H9 (cell line): ENCODE measurements around the gene CLEC18C. TPM values are rescaled to one million over a fixed set of nuclear protein-coding genes. Genes with fewer than 3 reads are reported as not detected.
"Not testable (repeated sequence)": the region's sequence is repeated elsewhere in the genome, so short reads cannot be mapped to it uniquely, and the experiment has no call there.

Experiments
- DNase-seq: peaks from one replicate; pipeline ENCODE4 v3.0.0-alpha.2; 2017
- H2AFZ ChIP-seq: one replicate; pipeline ENCODE4 v1.6.1; 2013; ENCODE audit warnings: mild to moderate bottlenecking, low read length, control low read depth, moderate library complexity
- H2AK5ac ChIP-seq: 2 replicates; pipeline ENCODE4 v1.6.1; 2013; ENCODE audit warnings: low read length, control low read depth, mixed read lengths; ENCODE audit not compliant: insufficient read length
- H2BK120ac ChIP-seq: one replicate; pipeline ENCODE4 v1.6.1; 2013; ENCODE audit warnings: low read depth, mild to moderate bottlenecking, low read length, control low read depth, inconsistent platforms; ENCODE audit not compliant: poor library complexity, severe bottlenecking
- H2BK12ac ChIP-seq: 2 replicates; pipeline ENCODE4 v1.6.1; 2013; ENCODE audit warnings: low read length, control low read depth, mixed read lengths, low read depth; ENCODE audit not compliant: insufficient read length
- H2BK15ac ChIP-seq: 2 replicates; pipeline ENCODE4 v1.6.1; 2013; ENCODE audit warnings: low read depth, low read length, control low read depth
- H2BK20ac ChIP-seq: one replicate; pipeline ENCODE4 v1.6.1; 2013; ENCODE audit warnings: low read depth, mild to moderate bottlenecking, low read length, control low read depth, inconsistent platforms; ENCODE audit not compliant: poor library complexity, severe bottlenecking
- H2BK5ac ChIP-seq: 2 replicates; pipeline ENCODE4 v1.6.1; 2013; ENCODE audit warnings: low read length, control low read depth, mixed read lengths; ENCODE audit not compliant: insufficient read length
- H3K14ac ChIP-seq: 2 replicates; pipeline ENCODE4 v1.6.1; 2013; ENCODE audit warnings: low read length, control low read depth; ENCODE audit not compliant: insufficient read depth
- H3K18ac ChIP-seq: 2 replicates; pipeline ENCODE4 v1.6.1; 2013; ENCODE audit warnings: low read depth, mild to moderate bottlenecking, mixed read lengths, low read length, control low read depth; ENCODE audit not compliant: insufficient read length
- H3K23ac ChIP-seq: 2 replicates; pipeline ENCODE4 v1.6.1; 2013; ENCODE audit warnings: low read length, control low read depth, mixed read lengths, low read depth; ENCODE audit not compliant: insufficient read length
- H3K23me2 ChIP-seq: 2 replicates; pipeline ENCODE4 v1.6.1; 2013; ENCODE audit warnings: low read depth, mild to moderate bottlenecking, mixed read lengths, low read length, control low read depth; ENCODE audit not compliant: insufficient read length, poor library complexity, severe bottlenecking
- H3K27ac ChIP-seq: 2 replicates; pipeline ENCODE4 v1.5.1; 2013; ENCODE audit warnings: low read length, control low read depth, mixed read lengths, low read depth; ENCODE audit not compliant: insufficient read length
- H3K27me3 ChIP-seq: 2 replicates; pipeline ENCODE4 v1.6.1; 2013; ENCODE audit warnings: low read length, control low read depth, inconsistent platforms; ENCODE audit not compliant: insufficient read depth
- H3K4ac ChIP-seq: 2 replicates; pipeline ENCODE4 v1.6.1; 2013; ENCODE audit warnings: low read depth, mild to moderate bottlenecking, control low read depth, inconsistent platforms, low read length, moderate library complexity
- H3K4me1 ChIP-seq: 2 replicates; pipeline ENCODE4 v1.6.1; 2013; ENCODE audit warnings: low read length, control low read depth, inconsistent platforms; ENCODE audit not compliant: insufficient read depth
- H3K4me2 ChIP-seq: 2 replicates; pipeline ENCODE4 v1.6.1; 2013; ENCODE audit warnings: low read length, control low read depth, mixed read lengths; ENCODE audit not compliant: insufficient read length, insufficient read depth
- H3K56ac ChIP-seq: 2 replicates; pipeline ENCODE4 v1.6.1; 2013; ENCODE audit warnings: low read depth, mild to moderate bottlenecking, mixed read lengths, low read length, control low read depth; ENCODE audit not compliant: insufficient read length
- H3K79me1 ChIP-seq: 2 replicates; pipeline ENCODE4 v1.6.1; 2013; ENCODE audit warnings: low read depth, mild to moderate bottlenecking, moderate library complexity, low read length, control low read depth, inconsistent platforms; ENCODE audit not compliant: insufficient read depth, poor library complexity, severe bottlenecking
- H3K79me2 ChIP-seq: 2 replicates; pipeline ENCODE4 v1.6.1; 2013; ENCODE audit warnings: low read length, control low read depth, inconsistent platforms; ENCODE audit not compliant: insufficient read depth
- H3K9ac ChIP-seq: 2 replicates; pipeline ENCODE4 v1.6.1; 2013; ENCODE audit warnings: low read length, control low read depth, mixed read lengths; ENCODE audit not compliant: insufficient read length; ENCODE audit errors: extremely low read depth
- H3K9me3 ChIP-seq: one replicate; pipeline ENCODE4 v1.6.1; 2013; ENCODE audit warnings: low read depth, low read length, inconsistent platforms; ENCODE audit not compliant: control insufficient read depth
- H3T11ph ChIP-seq: one replicate; pipeline ENCODE4 v1.6.1; 2013; ENCODE audit warnings: mild to moderate bottlenecking, low read length, control low read depth, inconsistent platforms
- H4K20me1 ChIP-seq: one replicate; pipeline ENCODE4 v1.6.1; 2013; ENCODE audit not compliant: control insufficient read depth, insufficient read length, insufficient read depth
- H4K5ac ChIP-seq: 2 replicates; pipeline ENCODE4 v1.6.1; 2013; ENCODE audit warnings: low read depth, mild to moderate bottlenecking, mixed read lengths, low read length, control low read depth; ENCODE audit not compliant: insufficient read length
- H4K8ac ChIP-seq: replicated peaks from 2 replicates; pipeline ENCODE4 v1.6.1; 2013; ENCODE audit warnings: low read length, control low read depth, mixed read lengths, low read depth; ENCODE audit not compliant: insufficient read length
- H4K91ac ChIP-seq: 2 replicates; pipeline ENCODE4 v1.6.1; 2013; ENCODE audit warnings: low read depth, mild to moderate bottlenecking, moderate library complexity, mixed read lengths, low read length, control low read depth; ENCODE audit not compliant: insufficient read length
- H3K27ac Mint-ChIP-seq, 3 experiments: 2 replicates in 2 of 3; 3 replicates in 1 of 3; pipeline ENCODE4 v1.8.0; 2020 to 2021; ENCODE audit warnings: mixed read lengths in 3 of 3, mild to moderate bottlenecking in 1 of 3, moderate library complexity in 1 of 3
- H3K27me3 Mint-ChIP-seq: 2 replicates; pipeline ENCODE4 v1.8.0; 2021; ENCODE audit warnings: low read depth, mild to moderate bottlenecking, moderate library complexity, mixed read lengths
- H3K36me3 Mint-ChIP-seq, 3 experiments: 2 replicates in 2 of 3; 3 replicates in 1 of 3; pipeline ENCODE4 v1.8.0; 2020 to 2021; ENCODE audit warnings: low read depth in 3 of 3, mixed read lengths in 3 of 3; ENCODE audit not compliant: insufficient read depth in 1 of 3
- H3K4me1 Mint-ChIP-seq, 2 experiments: 2 replicates each; pipeline ENCODE4 v1.8.0; 2020; ENCODE audit warnings: mixed read lengths in 2 of 2
- H3K4me3 Mint-ChIP-seq, 2 experiments: 2 replicates in 1 of 2; 3 replicates in 1 of 2; pipeline ENCODE4 v1.8.0; 2020 to 2021; ENCODE audit warnings: mild to moderate bottlenecking in 2 of 2, mixed read lengths in 2 of 2, moderate library complexity in 1 of 2
- H3K9me3 Mint-ChIP-seq, 2 experiments: 2 replicates in 1 of 2; 3 replicates in 1 of 2; pipeline ENCODE4 v1.8.0; 2020; ENCODE audit warnings: mild to moderate bottlenecking in 2 of 2, mixed read lengths in 2 of 2, moderate library complexity in 1 of 2
- WGBS: extraction: QIAGEN DNeasy Blood & Tissue Kit; methylation state at CpG from one replicate; pipeline ENCODE4 v1.1.7; 2013; ENCODE audit warnings: missing lambda C conversion rate, low lambda C conversion rate, mixed read lengths; ENCODE audit not compliant: insufficient read length; ENCODE audit errors: extremely low coverage; 5-methylcytosine and 5-hydroxymethylcytosine counted together
- total RNA-seq: library from RNA; stranded (reverse); gene quantifications from 2 replicates; pipeline ENCODE4 v1.2.1, GENCODE V29; 2021

CLEC18C gene
- total RNA-seq, 1 experiment from 2014 or later = 0.11 TPM

DNA sequence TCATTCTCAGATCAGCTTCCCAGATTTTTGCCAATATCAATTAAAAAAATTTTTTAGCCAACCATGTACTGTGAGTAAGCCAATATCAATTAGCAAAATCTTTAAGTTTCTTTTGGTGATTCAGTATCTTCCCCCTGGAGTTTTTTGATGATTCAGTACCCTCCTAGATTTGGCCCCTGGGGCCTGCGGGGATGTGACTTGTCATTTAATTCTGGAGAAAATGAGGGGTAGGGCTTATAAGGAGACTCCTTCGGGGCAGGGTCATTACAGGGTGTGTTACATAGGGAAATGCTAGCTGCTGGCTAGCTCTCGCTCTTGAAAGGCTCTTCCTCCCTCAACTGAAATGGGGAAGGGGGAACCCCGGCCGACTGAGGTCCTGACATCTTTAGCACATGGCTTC lies 17.0 kb downstream of the CLEC18C start:
- not testable (repeated sequence) for H3K27ac ChIP-seq, H4K5ac ChIP-seq, H3K79me2 ChIP-seq, H3K4me2 ChIP-seq, DNase-seq, H3T11ph ChIP-seq, H3K18ac ChIP-seq, H4K91ac ChIP-seq, H3K27me3 Mint-ChIP-seq, H3K56ac ChIP-seq, H2BK120ac ChIP-seq, H2BK12ac ChIP-seq, H3K36me3 Mint-ChIP-seq, H2BK20ac ChIP-seq, H2AK5ac ChIP-seq, H3K4ac ChIP-seq, H3K79me1 ChIP-seq, H3K4me1 ChIP-seq, H3K27me3 ChIP-seq, H3K9me3 Mint-ChIP-seq, H3K9ac ChIP-seq, H2BK5ac ChIP-seq, H2BK15ac ChIP-seq, H4K20me1 ChIP-seq, H3K14ac ChIP-seq, H3K4me3 Mint-ChIP-seq, H4K8ac ChIP-seq, H3K4me1 Mint-ChIP-seq, H3K9me3 ChIP-seq, H3K23me2 ChIP-seq, H3K27ac Mint-ChIP-seq, H3K23ac ChIP-seq, H2AFZ ChIP-seq
- no CpG with 5 or more reads among the region's 5 CpGs for WGBS

DNA sequence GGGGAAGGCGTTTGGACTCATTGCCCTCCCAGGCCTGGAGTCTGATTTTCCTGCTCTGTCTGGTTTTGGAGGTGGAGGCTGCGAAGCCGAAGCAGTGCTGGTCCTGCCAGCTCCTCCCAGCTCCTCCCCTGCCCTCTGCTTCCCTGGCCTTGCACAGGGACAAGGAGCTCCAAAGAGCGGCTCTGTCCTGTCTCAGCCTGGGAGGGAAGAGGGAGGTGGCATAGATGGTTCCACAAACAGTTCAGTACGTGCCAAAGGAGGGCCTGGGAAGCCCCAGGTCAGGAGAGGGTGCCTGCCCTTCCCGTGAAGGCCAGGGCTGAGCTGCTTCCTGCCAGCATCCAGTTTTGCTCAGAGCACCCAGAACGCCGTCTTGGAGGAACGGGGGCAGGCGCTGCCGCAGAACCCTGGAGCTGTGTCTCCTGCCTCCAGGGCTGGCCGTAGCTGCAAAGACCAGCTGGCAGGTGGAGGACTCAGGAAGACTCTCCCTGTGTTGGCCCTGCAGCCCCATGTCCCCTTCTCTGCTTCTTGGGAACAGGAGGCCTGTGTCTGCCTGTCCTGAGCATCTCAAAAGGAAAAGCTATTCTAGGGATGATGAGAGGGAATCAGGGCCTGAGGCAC lies 23.2 kb downstream of the CLEC18C start:
- H3K79me2 ChIP-seq, H4K8ac ChIP-seq, H3K9me3 Mint-ChIP-seq, H3K36me3 Mint-ChIP-seq, H3T11ph ChIP-seq, H2BK20ac ChIP-seq, H3K23ac ChIP-seq, H2AFZ ChIP-seq, H4K91ac ChIP-seq, H3K18ac ChIP-seq, H3K23me2 ChIP-seq, H3K79me1 ChIP-seq, DNase-seq, H3K4me1 Mint-ChIP-seq, H3K4me3 Mint-ChIP-seq, H4K5ac ChIP-seq, H3K27ac Mint-ChIP-seq, H2BK12ac ChIP-seq, H3K4ac ChIP-seq, H2BK15ac ChIP-seq, H3K4me2 ChIP-seq, H3K27me3 ChIP-seq, H3K9me3 ChIP-seq, H3K4me1 ChIP-seq, H2BK5ac ChIP-seq, H2AK5ac ChIP-seq, H4K20me1 ChIP-seq, H3K27me3 Mint-ChIP-seq, H3K56ac ChIP-seq, H3K27ac ChIP-seq, H3K9ac ChIP-seq, H2BK120ac ChIP-seq, H3K14ac ChIP-seq: not testable (repeated sequence)
- WGBS = no CpG with 5 or more reads among the region's 12 CpGs
